Stimulated activated CD8-positive, alpha-beta memory T cell treated with anti-CD3 and anti-CD28 coated beads, Interleukin-4, amount 100 ng/mL, for 48 hours (primary cell): ENCODE measurements around the gene RFT1.
"Not testable (repeated sequence)": the region's sequence is repeated elsewhere in the genome, so short reads cannot be mapped to it uniquely, and the experiment has no call there.

Experiments used
- DNase-seq: peaks from one replicate; pipeline ENCODE4 v3.0.0-alpha.2; 2020

Gene RFT1

GRCh38 chr3:53162672-53163443, 32.6 kb upstream of the RFT1 start:
- DNase-seq: peak; percentile 58

- DNase-seq: peak; percentile 58
These were observed 31.8 kb upstream of the RFT1 start for GRCh38 chr3:53161820-53162671.

- DNase-seq: peak; percentile 45
These were observed 31.2 kb upstream of the RFT1 start for GRCh38 chr3:53161450-53161819.

GRCh38 chr3:53160660-53161449, 30.6 kb upstream of the RFT1 start, which contains the start of gene PRKCD:
Gene PRKCD (plus strand): TSS chr3:53161209. CDS start chr3:53178423, 17,214 bp downstream.
- DNase-seq: peak; percentile 81

GRCh38 chr3:53160061-53160659, 29.9 kb upstream of the RFT1 start:
- no peak for DNase-seq

- no peak for DNase-seq
These were observed 29.2 kb upstream of the RFT1 start for GRCh38 chr3:53159156-53160060.

- DNase-seq: no peak
These were observed 28.5 kb upstream of the RFT1 start for GRCh38 chr3:53158765-53159155.

- no peak for DNase-seq
These were observed 27.8 kb upstream of the RFT1 start for GRCh38 chr3:53157974-53158580.

GRCh38 chr3:53156368-53156834, 26.2 kb upstream of the RFT1 start:
- DNase-seq: no peak

- no peak for DNase-seq
These were observed 25.5 kb upstream of the RFT1 start for GRCh38 chr3:53155760-53156159.

- DNase-seq: no peak
These were observed 24.6 kb upstream of the RFT1 start for GRCh38 chr3:53154881-53155285.

- no peak for DNase-seq
These were observed 23.7 kb upstream of the RFT1 start for GRCh38 chr3:53153980-53154379.

- no peak for DNase-seq
These were observed 23.1 kb upstream of the RFT1 start for GRCh38 chr3:53153264-53153823.

GRCh38 chr3:53151870-53152660, 21.8 kb upstream of the RFT1 start:
- no peak for DNase-seq

- no peak for DNase-seq
These were observed 21.2 kb upstream of the RFT1 start for GRCh38 chr3:53151465-53151864.

GRCh38 chr3:53151086-53151438, 20.8 kb upstream of the RFT1 start:
- not testable (repeated sequence) for DNase-seq

GRCh38 chr3:53150247-53151085, 20.2 kb upstream of the RFT1 start:
- DNase-seq: no peak

GRCh38 chr3:53149699-53150098, 19.5 kb upstream of the RFT1 start:
- no peak for DNase-seq
